Transverse colon (tissue), 4 donors: ENCODE data around the gene MRFAP1. TPM values are rescaled to one million over a fixed set of nuclear protein-coding genes. Genes with fewer than 3 reads are reported as not detected.
A peak's percentile ranks its signal among the peaks of the same experiment; 100 is the strongest.

Source experiments
- DNase-seq: peaks from one replicate; pipeline ENCODE4 v3.0.0-alpha.2; 2019
- H3K27ac ChIP-seq, 4 donors: fragments of 200-600 bp; sonication (generic); 2 replicates each; pipeline ENCODE4 v1.5.1; 2016 to 2018; ENCODE audit warnings: inconsistent platforms in 4 of 4
- H3K27me3 ChIP-seq: fragments of 200-600 bp; sonication (generic); 2 replicates; pipeline ENCODE4 v1.5.1; 2017; ENCODE audit warnings: inconsistent platforms
- H3K36me3 ChIP-seq, 4 donors: fragments of 200-600 bp; sonication (generic); 2 replicates each; pipeline ENCODE4 v1.5.1; 2017 to 2019; ENCODE audit warnings: inconsistent platforms in 4 of 4
- H3K4me1 ChIP-seq, 4 donors: fragments of 200-600 bp; sonication (generic); 2 replicates each; pipeline ENCODE4 v1.5.1; 2017 to 2020; ENCODE audit warnings: inconsistent platforms in 4 of 4
- H3K4me3 ChIP-seq, 4 donors: fragments of 200-600 bp; sonication (generic); 1 replicate in 1 of 4; 2 replicates in 3 of 4; pipeline versions ENCODE4 v1.5.1 to v1.6.1; 2017 to 2019; ENCODE audit warnings: inconsistent platforms in 4 of 4
- H3K9me3 ChIP-seq, 2 donors: fragments of 200-600 bp; sonication (generic); 2 replicates each; pipeline ENCODE4 v1.5.1; 2017 to 2019; ENCODE audit warnings: inconsistent platforms in 2 of 2
- CTCF ChIP-seq, 5 experiments: fragments of 200-600 bp in 3 of 5; fragments of 450-650 bp in 2 of 5; sonication (generic) in 3 of 5; IDR thresholded peaks; 1 replicate in 2 of 5; 2 replicates in 3 of 5; pipeline ENCODE4 v1.5.1; 2016 to 2017; ENCODE audit warnings: antibody characterized with exemption in 5 of 5, inconsistent platforms in 3 of 5, mild to moderate bottlenecking in 2 of 5, moderate library complexity in 1 of 5
- EP300 ChIP-seq: sonication (generic); formaldehyde crosslinking; IDR thresholded peaks from one replicate; pipeline ENCODE4 v1.6.1; 2017; ENCODE audit warnings: antibody characterized with exemption, low read depth
- POLR2A ChIP-seq: fragments of 450-650 bp; IDR thresholded peaks from one replicate; pipeline ENCODE4 v1.6.1; 2016; ENCODE audit warnings: antibody characterized with exemption, mild to moderate bottlenecking, moderate library complexity
- POLR2AphosphoS5 ChIP-seq, 3 donors: sonication (generic); formaldehyde crosslinking; IDR thresholded peaks; one replicate each; pipeline ENCODE4 v1.6.1; 2016; ENCODE audit warnings: antibody characterized with exemption in 3 of 3
- WGBS, 2 donors: methylation state at CpG; one replicate each; pipeline ENCODE4 v1.1.5; 2018; ENCODE audit warnings: low coverage in 1 of 2; 5-methylcytosine and 5-hydroxymethylcytosine counted together
- in situ Hi-C, 4 donors: fragments of 200-750 bp; cut with MboI; loops; one replicate each; pipeline versions ENCODE4 v1.15.0 to v1.15.1; 2017; ENCODE audit warnings: low sequenced_read_pairs in 3 of 4, low pct_ligation_motif_present in 1 of 4, low pct_unique_long_range_greater_than_20kb in 1 of 4
- intact Hi-C: fragments of 100-400 bp; cut with DNase I; formaldehyde crosslinking; loops from one replicate; pipeline ENCODE4 v1.15.1; 2023; ENCODE audit warnings: low total_unique reads
- total RNA-seq, 4 donors: library from RNA; depleted of rRNA; stranded (reverse); fragments of >200 nt; gene quantifications; one replicate each; pipeline ENCODE4 v1.1.0, GENCODE V29; 2016

MRFAP1 gene
- total RNA-seq = 100 to 1,000 TPM in 3 of 4 donors, 10 to 100 TPM in 1; 96.3 to 229 (median 125) TPM

GRCh38 chr4:6640292-6641163 lies at the start of gene MRFAP1:
TSS of gene MRFAP1 (plus strand) at chr4:6640685. CDS start at chr4:6640863, 178 bp downstream.
- intact Hi-C loops (loop anchor here (10.0 kb wide), 1 partner anchor 64 kb away; the partner anchor contains the start of gene MRFAP1L1), in situ Hi-C loops (no loop called here)
- WGBS, 2 donors = 0% methylated on average over 24 to 87 of the region's 90 CpGs
- H3K36me3 ChIP-seq = peaks cover 0 to 4% (median 0%) of the 10 kb centered on the region in 4 donors
- H3K27me3 ChIP-seq = no peaks in the 10 kb centered on the region
- H3K9me3 ChIP-seq = no peaks in the 10 kb centered on the region
- H3K4me3 ChIP-seq = peak within 1 kb of the TSS; percentile 64 to 90 (median 73)
- peak; percentile 95 for DNase-seq
- H3K27ac ChIP-seq = peak within 1 kb of the TSS; percentile 96 to 98 (median 96)
- TF ChIP-seq CTCF (IDR thresholded peaks at IDR 0.05) (no peak), POLR2AphosphoS5 (IDR thresholded peaks at IDR 0.05) (peak; percentile 90 to 93 (median 92)), EP300 (no peak), POLR2A (peak; percentile 81)
- peaks cover 10 to 28% (median 22%) of the 10 kb centered on the region in 4 donors for H3K4me1 ChIP-seq

- no peak for DNase-seq
- Histone ChIP-seq H3K4me3 (no peak overlapping the region), H3K9me3 (no peaks in the 10 kb centered on the region), H3K36me3 (peaks cover 0 to 5% (median 0%) of the 10 kb centered on the region in 4 donors), H3K4me1 (no peaks in the 10 kb centered on the region), H3K27me3 (no peaks in the 10 kb centered on the region), H3K27ac (no peak overlapping the region)
- TF ChIP-seq POLR2A = no peak
- TF ChIP-seq POLR2AphosphoS5 (IDR thresholded peaks at IDR 0.05) = no peak
- no peak for TF ChIP-seq CTCF (IDR thresholded peaks at IDR 0.05)
- TF ChIP-seq EP300 = no peak
- 72 to 92% methylated on average over 2 to 9 of the region's 9 CpGs for WGBS, 2 donors
- intact Hi-C loops (no loop called here), in situ Hi-C loops (no loop called here)
Observed at GRCh38 chr4:6591313-6591712, 49.2 kb upstream of the MRFAP1 start.

- TF ChIP-seq CTCF (IDR thresholded peaks at IDR 0.05) (no peak), EP300 (no peak), POLR2AphosphoS5 (IDR thresholded peaks at IDR 0.05) (no peak), POLR2A (no peak)
- H3K27me3 ChIP-seq = no peaks in the 10 kb centered on the region
- no peak for DNase-seq
- no peak overlapping the region for H3K4me3 ChIP-seq
- in situ Hi-C loops = no loop called here
- H3K27ac ChIP-seq = no peak overlapping the region
- intact Hi-C loops = no loop called here
- H3K36me3 ChIP-seq = peaks cover 0 to 5% (median 0%) of the 10 kb centered on the region in 4 donors
- H3K4me1 ChIP-seq = no peaks in the 10 kb centered on the region
- no peaks in the 10 kb centered on the region for H3K9me3 ChIP-seq
- WGBS, 2 donors = 86% methylated on average over 5 of the region's 9 CpGs; no CpG with 5 or more reads in 1 of the 2 donors
Observed at GRCh38 chr4:6591781-6592180, 48.7 kb upstream of the MRFAP1 start.

- Histone ChIP-seq H3K4me3 (no peak overlapping the region), H3K36me3 (peaks cover 0 to 5% (median 1%) of the 10 kb centered on the region in 4 donors), H3K27ac (no peak overlapping the region), H3K9me3 (no peaks in the 10 kb centered on the region), H3K4me1 (no peaks in the 10 kb centered on the region), H3K27me3 (no peaks in the 10 kb centered on the region)
- WGBS, 2 donors = 91 to 100% methylated on average over 1 to 16 of the region's 16 CpGs
- TF ChIP-seq POLR2AphosphoS5 (IDR thresholded peaks at IDR 0.05) (no peak), POLR2A (no peak), CTCF (IDR thresholded peaks at IDR 0.05) (no peak)
- in situ Hi-C loops = no loop called here
- no peak for DNase-seq
- intact Hi-C loops = no loop called here
Observed at GRCh38 chr4:6592804-6593563, 47.5 kb upstream of the MRFAP1 start.
